ENCODE data around the gene SGK1. TPM values are rescaled to one million over a fixed set of nuclear protein-coding genes. Genes with fewer than 3 reads are reported as not detected.

Gene SGK1
- polyA plus RNA-seq, 1 of the 3 experiments (the other 2 are of a cell fraction), result 440 TPM

- TF ChIP-seq ZBTB33 (IDR thresholded peaks at IDR 0.05; ENCODE audit: borderline replicate concordance, low read depth) (peak; percentile 90), CTCF (IDR thresholded peaks at IDR 0.05) (no peak), IRF3 (IDR thresholded peaks at IDR 0.05; ENCODE audit: low read depth, low read length) (no peak), RCOR1 (IDR thresholded peaks at IDR 0.05; ENCODE audit: low read length) (no peak), PBX3 (IDR thresholded peaks at IDR 0.05) (peak; percentile 99)
Observed at GRCh38 chr6:134288538-134289203, 29.2 kb downstream of the SGK1 start (continued).

- peak overlapping the region; percentile 23; the same call in 1 of the 2 replicates for H2AFZ ChIP-seq (ENCODE audit: low read depth)
Observed at GRCh38 chr6:134287859-134288537, 29.9 kb downstream of the SGK1 start.

More at GRCh38 chr6:134287859-134288537, 29.9 kb downstream of the SGK1 start:
- Histone ChIP-seq H3K4me1 (ENCODE audit: control insufficient read depth in 1 of 2, insufficient read depth in 2 of 2, low read depth in 1 of 2, low read length in 1 of 2) (peaks cover under 1 to 14% of the 10 kb centered on the region in 2 experiments; a peak in 3 of 4 replicates), H4K20me1 (ENCODE audit: insufficient read depth) (no peaks in the 10 kb centered on the region), H3K27me3 (ENCODE audit: insufficient read depth) (no peaks in the 10 kb centered on the region), H3K36me3 (replicated peaks in 1 of 2; ENCODE audit: control insufficient read depth in 1 of 2, insufficient read depth in 2 of 2, low read length in 1 of 2) (no peaks in the 10 kb centered on the region), H3F3A (replicated peaks; ENCODE audit: insufficient read depth) (peaks cover 28% of the 10 kb centered on the region), H3K4me2 (peak overlapping the region; percentile 74), H3K27ac (ENCODE audit: low read depth in 2 of 2, low read length in 1 of 2) (peak overlapping the region; percentile 37 to 98; a peak in 3 of 4 replicates), H3K9me3 (no peaks in the 10 kb centered on the region), H3K9me2 (no peaks in the 10 kb centered on the region), H3K79me2 (ENCODE audit: insufficient read depth) (no peaks in the 10 kb centered on the region), H3K4me3 (ENCODE audit: low read depth in 2 of 2, low read length in 1 of 2) (no peak overlapping the region), H3K9ac (peak overlapping the region; percentile 80)
- 70% methylated on average over 2 of the region's 2 CpGs for WGBS (ENCODE audit: low lambda C conversion rate)
- TF ChIP-seq ELF1 (IDR thresholded peaks at IDR 0.05), result no peak
- no peak for TF ChIP-seq JUND (IDR thresholded peaks at IDR 0.05)
- ChIA-PET POLR2A (no interaction called here), CTCF (no interaction called here)
- no peak for DNase-seq

Data from SK-N-SH (cell line).